Fibroblast of lung (primary cell): ENCODE data around the gene TRPV2.

Source experiments
- EZH2 ChIP-seq: IDR thresholded peaks from 2 replicates; pipeline ENCODE4 v1.5.1; 2012; ENCODE audit warnings: low read length, control low read depth, mild to moderate bottlenecking; ENCODE audit errors: missing control alignments
- TF ChIP-seq, protein P1 (sequence below), 2 donors: IDR thresholded peaks in 1 of 2; conservative IDR thresholded peaks in 1 of 2; 1 replicate in 1 of 2; 2 replicates in 1 of 2; pipeline ENCODE4 v1.5.1; 2011 to 2012; ENCODE audit warnings: low read length in 2 of 2, control low read depth in 1 of 2, inconsistent platforms in 1 of 2, low read depth in 1 of 2, mild to moderate bottlenecking in 1 of 2

- TF ChIP-seq, protein P1, sequence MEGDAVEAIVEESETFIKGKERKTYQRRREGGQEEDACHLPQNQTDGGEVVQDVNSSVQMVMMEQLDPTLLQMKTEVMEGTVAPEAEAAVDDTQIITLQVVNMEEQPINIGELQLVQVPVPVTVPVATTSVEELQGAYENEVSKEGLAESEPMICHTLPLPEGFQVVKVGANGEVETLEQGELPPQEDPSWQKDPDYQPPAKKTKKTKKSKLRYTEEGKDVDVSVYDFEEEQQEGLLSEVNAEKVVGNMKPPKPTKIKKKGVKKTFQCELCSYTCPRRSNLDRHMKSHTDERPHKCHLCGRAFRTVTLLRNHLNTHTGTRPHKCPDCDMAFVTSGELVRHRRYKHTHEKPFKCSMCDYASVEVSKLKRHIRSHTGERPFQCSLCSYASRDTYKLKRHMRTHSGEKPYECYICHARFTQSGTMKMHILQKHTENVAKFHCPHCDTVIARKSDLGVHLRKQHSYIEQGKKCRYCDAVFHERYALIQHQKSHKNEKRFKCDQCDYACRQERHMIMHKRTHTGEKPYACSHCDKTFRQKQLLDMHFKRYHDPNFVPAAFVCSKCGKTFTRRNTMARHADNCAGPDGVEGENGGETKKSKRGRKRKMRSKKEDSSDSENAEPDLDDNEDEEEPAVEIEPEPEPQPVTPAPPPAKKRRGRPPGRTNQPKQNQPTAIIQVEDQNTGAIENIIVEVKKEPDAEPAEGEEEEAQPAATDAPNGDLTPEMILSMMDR (conservative IDR thresholded peaks at IDR 0.05 in 1 of 2, IDR thresholded peaks at IDR 0.05 in 1 of 2; ENCODE audit: low read depth in 1 of 2, low read length in 2 of 2) = no peak
- no peak for TF ChIP-seq EZH2
These were observed 50.5 kb downstream of the TRPV2 start for GRCh38 chr17:16465861-16466338.
